HG03196 (cell line): ENCODE results near the gene PEX13.
"Not testable (repeated sequence)": the region's sequence is repeated elsewhere in the genome, so short reads cannot be mapped to it uniquely, and the experiment has no call there.

Experiments
- ATAC-seq: cut with Tn5 transposase; IDR thresholded peaks from one replicate; pipeline ENCODE4 v1.9.1; 2021; ENCODE audit not compliant: unreplicated experiment

Gene PEX13

DNA sequence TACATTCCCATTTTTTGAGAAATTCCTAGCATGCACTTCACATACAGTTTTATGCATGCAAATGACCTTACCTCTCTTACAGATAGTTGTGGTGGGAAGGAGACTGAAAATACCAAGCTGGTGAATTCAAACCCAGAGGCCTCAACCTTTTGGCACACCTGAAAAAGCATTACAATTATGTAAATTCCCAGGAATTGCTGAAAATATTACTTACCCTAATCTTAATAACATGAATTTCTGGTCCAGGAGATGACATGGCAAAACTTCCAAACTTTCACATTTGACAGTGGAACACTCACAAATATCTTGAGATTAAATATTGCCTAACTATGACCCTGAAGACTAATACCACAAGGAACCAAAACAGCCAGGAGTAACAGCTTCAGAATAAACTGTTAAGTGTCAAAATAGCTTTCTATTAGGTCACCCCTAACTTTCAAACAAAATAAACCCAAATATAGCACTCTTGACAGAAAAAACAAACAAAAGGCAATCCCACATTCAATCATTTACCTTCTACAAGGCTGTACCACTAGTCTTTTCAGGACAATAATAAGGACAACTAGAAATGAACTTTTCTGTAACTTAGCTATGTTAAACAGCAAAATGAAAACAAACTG is 10.9 kb upstream of the PEX13 start:
- ATAC-seq = no peak

DNA sequence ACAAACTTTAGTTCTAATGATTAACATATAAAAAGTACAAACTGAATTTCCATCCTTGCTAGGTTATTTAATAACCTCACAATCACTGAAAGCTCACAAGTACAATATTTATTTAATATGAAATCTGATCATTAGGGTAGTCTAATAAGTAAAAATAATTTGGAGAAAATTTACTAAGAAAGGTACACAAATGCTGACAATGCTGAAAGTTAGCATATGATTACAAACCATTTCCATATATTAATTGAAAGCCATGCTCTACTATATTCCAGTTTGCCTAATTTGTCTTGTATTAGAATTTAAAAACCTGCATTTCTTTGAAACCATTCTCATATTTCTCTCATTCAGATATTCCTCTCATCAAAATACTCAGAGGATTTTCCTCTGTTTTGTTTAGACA is 8.2 kb upstream of the PEX13 start:
- no peak for ATAC-seq

DNA sequence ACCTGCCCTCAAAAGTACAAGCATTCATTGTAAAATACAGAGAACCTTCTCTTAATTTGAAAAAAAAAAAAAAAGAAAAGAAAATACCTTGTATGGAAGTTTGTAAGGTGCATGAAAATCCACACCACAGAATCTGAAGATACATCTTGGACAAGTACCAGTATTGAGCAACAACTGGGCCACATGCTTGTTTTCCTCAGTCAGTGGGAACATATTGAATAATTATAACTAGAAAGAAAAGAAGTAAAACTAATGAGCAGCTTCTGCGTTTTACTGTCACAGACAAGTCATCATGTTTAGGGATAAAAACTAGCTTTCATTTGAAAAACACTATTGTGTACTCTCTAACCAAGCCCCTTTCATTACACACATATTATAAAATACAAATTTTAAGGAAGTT is 5.8 kb upstream of the PEX13 start:
- ATAC-seq = no peak

DNA sequence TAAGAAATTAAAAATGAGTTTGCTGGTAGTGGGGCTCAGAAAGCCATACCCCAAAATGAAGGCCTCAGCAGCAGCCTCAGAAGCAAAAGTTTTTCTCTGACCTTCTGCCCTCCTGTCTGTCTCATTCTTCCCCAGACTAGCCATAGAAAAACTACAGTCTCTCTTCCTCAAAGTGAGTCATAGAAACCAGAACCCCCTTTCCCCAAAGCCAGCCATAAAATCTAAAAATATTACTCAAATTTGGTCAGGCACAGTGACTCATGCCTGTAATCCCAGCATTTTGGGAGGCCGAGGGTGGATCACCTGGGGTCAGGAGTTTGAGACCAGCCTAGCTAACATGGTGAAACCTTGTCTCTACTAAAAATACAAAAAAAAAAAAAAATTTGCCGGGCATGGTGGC is 5.2 kb upstream of the PEX13 start:
- ATAC-seq = not testable (repeated sequence)

DNA sequence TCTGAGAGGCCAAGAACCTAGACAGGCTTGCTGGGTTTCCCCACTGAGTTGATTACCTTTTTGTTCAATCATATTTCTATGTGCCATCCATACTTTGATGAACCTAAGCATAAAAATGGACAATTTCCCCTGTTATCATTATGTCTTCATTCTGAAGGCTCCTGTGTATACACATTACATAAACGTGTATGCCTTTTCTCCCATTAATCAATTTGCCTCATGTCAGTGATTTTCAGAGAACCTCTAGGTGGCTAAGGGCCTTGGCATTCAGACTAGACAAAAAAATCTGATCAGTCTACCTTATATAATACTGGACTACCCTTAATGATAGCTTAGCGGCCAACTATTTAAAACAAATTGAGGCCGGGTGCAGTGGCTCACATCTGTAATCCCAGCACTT is 4.1 kb upstream of the PEX13 start:
- ATAC-seq = no peak

DNA sequence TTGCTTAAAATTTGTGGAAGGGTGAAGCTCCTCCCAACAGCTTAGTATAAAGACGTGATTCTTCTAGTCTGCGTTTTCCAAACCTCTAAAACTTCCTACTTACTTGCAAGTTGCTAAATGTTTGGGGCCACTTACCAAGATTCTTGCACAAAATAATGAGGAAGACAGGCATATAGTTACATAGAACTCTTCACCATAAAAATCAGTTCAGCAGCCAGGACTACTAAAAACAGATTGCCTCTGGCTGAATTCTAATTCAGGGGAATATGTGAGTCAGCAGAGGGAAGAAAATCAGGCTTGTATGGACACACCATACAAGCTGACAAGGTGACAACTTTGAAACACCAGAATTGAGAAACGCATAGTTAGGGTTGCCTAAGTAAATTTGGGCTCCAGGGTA is 2.8 kb upstream of the PEX13 start:
- no peak for ATAC-seq

DNA sequence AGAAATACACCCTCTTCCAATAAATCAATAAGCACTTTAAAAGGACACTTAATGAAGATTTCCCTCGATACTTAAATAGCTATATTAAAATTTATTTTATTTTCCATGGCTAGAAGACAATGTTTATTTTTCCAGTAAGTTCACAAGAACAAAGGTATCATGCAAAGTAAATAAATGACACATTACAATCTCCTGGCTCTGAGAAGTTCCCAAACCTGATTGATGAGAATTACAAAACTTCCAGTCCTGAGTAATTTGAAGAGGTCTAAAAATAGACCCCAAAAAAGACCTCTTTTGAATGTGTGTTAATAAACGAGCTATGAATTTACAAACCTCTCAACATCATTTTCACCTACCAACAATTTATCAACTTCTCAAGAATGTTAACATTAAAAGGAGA is 1.5 kb upstream of the PEX13 start:
- ATAC-seq = no peak

DNA sequence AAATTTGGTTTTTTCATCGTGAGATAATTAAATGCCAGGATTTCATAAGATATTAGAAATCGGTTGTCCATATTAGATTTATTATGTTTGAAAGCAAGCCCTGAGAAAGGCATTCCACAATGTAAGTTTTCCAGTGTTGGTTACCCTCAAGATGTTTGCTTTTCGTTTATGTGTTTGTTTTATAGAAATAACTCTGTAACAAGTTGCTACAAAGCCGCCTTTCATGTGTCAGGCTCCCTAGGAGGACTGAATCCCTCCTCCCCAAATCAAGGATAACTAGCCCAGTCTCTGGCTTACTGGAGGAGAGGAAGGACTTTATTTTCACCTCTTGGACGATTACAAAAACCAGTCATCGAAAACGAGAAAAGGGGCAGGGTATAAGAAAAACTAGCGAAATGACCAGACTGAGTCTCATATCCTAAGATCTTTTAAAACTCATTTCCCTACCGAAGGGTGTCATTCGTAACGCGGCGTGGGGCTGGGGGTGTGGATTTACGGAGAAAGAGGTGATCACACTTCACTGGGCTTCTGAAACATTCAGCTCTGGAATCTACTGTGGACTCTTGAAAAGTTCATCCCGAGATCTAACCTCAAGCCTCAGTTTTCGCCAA is 1.0 kb upstream of the PEX13 start:
- peak; percentile 11 for ATAC-seq

DNA sequence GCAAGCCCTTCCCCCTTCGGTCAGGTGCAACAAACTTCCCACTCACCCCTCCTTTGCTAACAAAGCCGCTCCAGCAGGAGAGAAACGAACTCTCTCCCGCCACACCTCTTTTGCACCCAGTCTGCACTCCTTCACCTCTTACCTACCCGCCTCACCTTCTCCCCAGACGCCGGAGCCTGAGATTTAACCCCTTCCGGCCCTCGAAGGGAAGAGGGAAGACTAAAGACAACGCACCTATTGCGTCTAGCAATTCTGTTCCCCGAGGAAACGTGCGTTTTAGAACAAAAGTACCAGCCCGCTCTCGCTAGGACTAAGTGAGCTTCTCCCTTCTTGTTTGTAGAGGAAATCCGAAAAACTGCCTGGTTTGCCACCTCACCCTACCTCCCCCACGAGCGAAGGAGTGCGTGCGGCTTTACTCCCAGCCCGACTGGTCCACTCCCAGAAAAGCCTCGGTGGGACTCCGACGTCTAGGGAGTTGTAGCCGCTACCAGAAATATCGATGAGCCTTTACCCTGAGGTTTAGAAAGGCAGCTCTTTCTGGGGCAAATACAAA is 441 bp upstream of the PEX13 start:
- ATAC-seq = peak; percentile 60

DNA sequence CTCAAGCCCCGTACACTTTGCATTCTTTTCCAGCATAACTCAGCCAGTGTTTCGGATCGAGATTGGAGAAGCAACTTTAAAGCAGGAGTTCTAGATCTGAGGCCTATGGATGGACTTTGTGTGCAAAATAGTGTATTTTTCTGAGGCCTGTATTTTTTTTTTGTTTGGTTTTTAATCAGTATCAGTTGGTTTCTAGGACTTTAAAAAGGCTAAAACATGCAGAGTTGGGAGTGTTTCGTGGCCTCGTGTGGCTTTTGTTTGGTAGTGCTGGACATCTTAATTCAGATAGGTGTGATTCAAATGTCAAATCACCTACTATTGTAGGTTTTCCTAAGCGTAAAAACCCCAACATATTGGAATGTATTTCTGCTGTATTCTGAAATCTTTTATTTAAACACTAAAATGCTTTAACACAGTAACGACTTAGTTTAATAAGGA is 817 bp downstream of the PEX13 start:
- no peak for ATAC-seq

DNA sequence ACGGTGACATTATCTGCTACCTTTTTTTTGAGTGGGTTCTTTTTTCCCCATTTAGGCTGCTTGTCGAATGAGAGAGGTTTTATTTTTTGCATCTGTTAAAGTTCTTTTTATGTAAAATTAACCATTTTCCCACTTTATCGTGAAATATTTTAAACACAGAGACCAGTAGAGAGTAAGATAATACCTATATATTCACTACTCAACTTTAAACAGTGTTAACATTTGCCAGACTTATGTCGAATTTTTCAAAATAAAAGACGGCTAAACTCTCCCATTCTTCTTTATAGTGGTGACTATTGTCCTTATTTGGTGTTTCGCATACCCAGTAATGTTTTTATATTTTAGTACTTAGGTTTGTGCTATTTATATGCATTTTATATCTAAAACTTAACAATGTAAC is 1.3 kb downstream of the PEX13 start:
- ATAC-seq = no peak

DNA sequence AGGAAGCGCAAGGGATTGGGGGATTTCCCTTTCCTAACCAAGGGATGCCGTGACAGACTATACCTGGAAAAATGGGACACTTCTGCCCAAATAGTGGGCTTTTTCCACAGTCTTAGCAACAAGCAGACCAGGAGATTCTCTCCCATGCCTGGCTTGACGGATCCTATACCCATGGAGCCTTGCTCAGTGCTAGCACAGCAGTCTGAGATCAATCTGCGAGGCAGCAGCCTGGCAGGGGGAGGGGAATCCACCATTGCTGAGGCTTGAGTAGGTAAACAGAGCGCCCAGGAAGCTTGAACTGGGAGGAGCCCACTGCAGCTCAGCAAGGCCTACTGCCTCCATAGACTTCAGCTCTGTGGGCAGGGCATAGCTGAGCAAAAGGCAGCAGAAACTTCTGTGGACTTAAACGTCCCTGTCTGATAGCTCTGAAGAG is 3.7 kb downstream of the PEX13 start:
- ATAC-seq = no peak

DNA sequence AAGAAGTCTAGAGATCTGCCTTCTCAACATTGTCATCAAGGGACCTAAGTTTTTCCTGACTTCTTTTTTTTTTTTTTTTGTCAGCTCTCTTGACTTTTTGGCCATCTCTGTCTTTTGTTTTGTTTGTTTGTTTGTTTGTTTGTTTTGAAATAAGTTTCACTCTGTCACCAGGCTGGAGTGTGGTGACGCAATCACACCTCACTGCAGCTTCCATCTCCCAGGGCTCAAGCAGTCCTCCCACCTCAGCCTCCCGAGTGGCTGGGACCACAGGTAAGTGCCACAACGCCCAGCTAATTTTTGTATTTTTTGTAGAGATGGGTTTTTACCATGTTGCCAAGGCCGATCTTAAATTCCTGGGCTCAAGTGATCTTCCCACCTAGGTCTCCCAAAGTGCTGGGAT is 6.2 kb downstream of the PEX13 start:
- no peak for ATAC-seq

DNA sequence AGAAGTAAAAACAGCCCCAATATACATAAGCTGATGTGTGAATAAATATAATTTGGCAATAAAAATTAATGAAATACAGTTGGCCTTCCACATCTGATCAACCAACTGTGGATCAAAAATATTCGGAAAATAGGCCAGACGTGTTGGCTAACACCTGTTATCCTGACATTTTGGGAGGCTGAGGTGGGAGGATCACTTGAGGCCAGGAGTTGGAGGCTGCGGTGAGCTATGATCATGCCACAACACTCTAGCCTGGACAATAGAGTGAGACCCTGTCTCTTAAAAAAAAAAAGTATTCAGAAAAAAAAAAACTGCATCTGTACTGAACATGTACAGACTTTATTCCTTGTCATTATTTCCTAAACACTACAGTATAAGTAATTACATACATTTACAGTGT is 12.0 kb downstream of the PEX13 start:
- no peak for ATAC-seq

DNA sequence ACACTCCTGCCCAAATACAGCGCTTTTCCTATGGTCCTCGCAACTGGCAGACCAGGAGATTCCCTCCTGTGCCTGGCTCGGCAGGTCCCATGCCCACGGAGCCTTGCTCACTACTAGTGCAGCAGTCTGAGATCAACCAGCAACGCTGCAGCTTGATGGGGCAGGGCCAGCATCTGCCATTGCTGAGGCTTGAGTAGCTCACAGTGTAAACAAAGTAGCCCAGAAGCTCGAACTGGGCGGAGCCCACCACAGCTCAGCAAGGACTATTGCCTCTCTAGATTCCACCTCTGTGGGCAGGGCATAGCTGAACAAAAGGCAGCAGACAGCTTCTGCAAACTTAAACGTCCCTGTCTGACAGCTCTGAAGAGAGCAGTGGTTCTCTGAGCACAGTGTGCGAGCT is 17.1 kb downstream of the PEX13 start:
- ATAC-seq = not testable (repeated sequence)

DNA sequence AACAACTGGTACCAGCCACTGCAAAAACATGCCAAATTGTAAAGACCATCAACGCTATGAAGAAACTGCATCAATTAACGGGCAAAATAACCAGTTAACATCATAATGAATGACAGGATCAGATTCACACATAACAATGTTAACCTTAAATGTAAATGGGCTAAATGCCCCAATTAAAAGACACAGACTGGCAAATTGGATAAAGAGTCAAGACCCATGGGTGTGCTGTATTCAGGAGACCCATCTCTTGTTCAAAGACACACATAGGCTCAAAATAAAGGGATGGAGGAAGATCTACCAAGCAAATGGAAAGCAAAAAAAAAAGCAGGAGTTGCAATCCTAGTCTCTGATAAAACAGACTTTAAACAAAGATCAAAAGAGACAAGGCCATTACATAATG is 19.1 kb downstream of the PEX13 start:
- ATAC-seq = not testable (repeated sequence)

DNA sequence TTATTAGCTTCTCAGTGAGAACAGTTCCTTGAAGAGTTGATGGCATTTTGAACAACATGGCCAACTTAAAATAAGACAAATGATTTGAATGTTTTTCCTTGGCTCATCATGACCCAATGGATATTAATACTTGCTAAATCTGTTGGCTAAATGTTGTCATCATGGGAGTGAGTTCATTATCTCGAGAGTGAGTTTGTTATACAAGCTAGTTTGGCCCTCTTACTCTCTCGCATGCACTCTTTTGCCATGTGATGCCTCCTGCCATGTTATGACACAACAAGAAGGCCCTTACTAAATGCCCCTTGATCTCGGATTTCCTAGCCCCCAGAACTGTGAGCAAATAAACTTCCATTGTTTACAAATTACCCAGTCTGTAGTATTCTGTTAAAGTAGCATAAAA is 25.3 kb downstream of the PEX13 start:
- ATAC-seq = no peak

DNA sequence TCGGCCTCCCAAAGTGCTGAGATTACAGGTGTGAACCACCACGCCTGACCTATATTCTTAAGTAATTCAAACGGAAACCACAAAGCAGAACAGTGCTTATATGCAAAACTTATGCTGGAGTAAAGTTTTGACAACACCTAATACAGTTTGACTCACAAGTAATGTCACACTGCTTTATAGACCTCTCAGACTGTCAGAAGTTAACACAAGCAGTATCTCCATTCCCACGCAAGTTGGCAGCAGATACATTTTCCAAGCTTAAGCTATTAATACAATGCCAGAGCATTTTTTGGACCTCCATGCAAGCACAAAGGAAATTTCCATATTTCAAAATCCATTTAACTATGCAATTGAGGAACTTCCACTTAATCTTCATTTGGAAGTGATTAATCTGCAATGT is 27.1 kb downstream of the PEX13 start:
- no peak for ATAC-seq

DNA sequence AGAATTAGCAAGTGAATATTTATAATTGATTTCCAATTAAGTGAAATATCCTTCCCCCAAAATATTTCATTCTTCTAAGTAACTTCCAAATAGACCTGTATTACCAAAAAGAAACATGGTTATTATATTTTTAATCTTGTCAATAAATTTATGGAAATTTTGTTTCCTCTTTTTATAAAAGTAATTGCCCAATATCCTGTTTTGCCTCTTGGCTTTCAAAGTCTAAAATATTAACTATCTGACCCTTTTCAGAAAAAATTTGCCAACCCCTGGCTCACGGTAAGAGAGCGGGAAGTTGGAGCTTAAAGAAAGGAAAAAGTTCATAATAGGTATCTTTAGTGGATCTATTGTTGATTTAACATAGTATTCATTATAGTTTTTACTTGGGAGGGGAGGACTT is 27.7 kb downstream of the PEX13 start:
- ATAC-seq = no peak

DNA sequence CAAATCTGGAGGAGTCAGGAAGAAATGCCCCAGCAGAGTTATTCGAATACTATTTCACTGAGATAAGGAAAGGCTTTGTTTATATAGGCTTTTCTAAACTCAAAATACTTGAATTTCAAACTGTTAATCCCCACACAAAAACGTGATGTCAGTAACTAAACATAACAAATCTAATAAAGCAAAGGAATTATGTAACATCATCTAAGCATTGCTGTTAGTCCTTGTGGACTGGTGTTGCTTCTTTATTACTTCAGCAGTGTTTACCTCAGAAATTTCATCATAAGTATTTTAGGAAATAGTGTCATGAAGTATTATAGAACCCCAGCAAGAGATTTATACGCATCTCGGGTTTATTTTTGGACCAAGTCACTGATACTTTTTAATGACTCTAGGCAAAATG is 28.5 kb downstream of the PEX13 start:
- ATAC-seq = no peak

DNA sequence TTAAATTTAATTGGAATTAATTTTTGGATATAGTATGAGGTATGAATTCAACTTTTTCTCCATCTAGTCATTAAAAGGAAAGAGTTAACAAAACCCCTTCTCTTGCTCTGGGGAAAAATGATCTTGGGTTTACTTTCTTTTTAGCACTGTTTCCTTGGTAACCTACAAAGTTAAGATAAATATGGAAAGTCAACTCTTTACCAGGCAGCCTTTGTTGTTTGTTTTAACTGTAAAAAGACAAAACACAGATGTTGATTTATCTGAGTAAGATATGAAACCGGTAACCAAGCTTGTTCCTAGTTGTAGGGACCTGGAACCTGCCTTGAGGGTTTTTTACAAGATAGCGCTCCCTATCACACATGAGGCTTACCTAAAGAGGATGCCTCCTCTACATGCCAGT is 38.0 kb downstream of the PEX13 start:
- ATAC-seq = no peak

DNA sequence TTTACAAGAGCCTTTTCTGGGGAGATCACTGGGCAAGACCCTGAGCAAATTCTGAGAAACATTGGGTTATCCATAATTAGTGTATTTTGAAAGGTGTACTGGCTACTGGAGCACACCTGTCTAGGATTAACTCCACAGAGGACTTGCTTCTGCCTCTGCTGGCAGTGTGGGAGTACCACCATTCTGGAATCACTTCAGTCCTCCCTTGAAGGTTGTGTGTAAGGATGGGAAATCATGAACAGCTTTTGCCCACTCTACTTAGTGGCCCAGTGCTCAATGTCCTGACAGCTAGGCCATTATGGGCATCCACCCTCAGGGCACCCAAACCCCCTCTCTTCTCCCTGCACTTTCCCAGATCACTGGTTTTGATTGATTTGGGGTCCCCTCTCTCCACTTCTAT is 40.0 kb downstream of the PEX13 start:
- no peak for ATAC-seq

DNA sequence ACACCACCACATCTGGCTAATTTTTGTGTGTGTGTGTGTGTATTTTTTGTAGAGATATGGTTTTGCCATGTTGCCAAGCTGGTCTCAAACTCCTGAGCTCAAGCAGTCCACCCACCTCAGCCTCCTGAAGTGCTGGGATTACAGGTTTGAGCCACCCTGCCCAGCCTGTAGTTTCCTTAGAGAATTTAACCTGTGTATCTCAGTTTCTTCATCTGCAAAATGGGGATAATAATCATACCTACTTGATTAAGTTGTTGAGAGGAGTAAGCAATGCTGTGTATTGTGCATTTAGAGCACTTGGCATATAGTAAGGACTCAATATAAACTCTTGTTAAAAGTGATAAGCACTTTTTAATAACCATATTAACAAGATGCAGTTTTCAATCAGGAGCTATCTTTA is 41.9 kb downstream of the PEX13 start:
- no peak for ATAC-seq
